HG03571 (cell line): ENCODE measurements around the gene GRIN3A.
"Not testable (repeated sequence)": the region's sequence is repeated elsewhere in the genome, so short reads cannot be mapped to it uniquely, and the experiment has no call there.

Experiments
- ATAC-seq: cut with Tn5 transposase; IDR thresholded peaks from one replicate; pipeline ENCODE4 v1.9.1; 2021; ENCODE audit not compliant: unreplicated experiment

The GRIN3A gene

GRCh38 chr9:101738566-101739183, at the start of gene GRIN3A:
TSS of gene GRIN3A (minus strand) at chr9:101738647. CDS start at chr9:101737979, 668 bp downstream.
- ATAC-seq: no peak

DNA sequence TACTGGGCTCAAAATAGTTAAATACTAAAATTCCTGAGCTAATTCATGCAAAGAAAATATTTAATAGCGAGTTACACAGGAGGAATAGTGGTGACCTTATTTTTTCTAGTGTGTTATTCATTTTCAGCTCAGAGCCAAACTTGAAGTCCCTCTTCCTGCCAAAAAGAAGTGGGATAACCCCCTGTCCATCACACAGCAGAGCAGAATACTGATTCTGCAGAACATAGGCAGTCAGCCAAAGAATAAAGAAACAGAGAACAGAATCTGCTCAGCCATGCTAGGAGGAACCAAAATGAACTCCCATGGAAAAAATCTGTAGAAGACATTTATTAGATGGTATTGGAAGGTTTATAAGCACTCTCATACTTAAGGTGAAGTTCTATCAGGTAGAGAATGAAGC, 49.4 kb upstream of the GRIN3A start:
- ATAC-seq: no peak

DNA sequence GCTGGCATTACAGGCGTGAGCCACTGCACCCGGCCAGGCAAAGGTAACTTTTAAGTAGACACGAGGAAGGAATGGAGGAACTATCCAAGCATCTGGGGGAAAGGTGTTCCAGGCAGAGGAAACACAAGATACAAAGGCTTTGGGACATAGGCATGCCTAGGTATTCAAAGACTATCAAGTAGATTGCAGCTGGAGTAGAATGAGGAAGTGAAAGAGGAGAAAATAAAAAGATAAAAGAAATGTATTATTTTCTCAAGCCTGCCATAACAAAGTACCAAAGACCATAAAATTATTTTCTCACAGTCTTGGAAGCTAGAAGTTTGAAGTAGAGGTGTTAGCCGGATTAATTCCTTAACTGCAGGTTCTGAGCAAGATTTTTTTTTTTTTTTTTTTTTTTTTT, 39.9 kb upstream of the GRIN3A start:
- no peak for ATAC-seq

GRCh38 chr9:101764472-101764871, 26.0 kb upstream of the GRIN3A start:
- ATAC-seq: no peak

- no peak for ATAC-seq
Observed at GRCh38 chr9:101758304-101758930, 20.0 kb upstream of the GRIN3A start.

DNA sequence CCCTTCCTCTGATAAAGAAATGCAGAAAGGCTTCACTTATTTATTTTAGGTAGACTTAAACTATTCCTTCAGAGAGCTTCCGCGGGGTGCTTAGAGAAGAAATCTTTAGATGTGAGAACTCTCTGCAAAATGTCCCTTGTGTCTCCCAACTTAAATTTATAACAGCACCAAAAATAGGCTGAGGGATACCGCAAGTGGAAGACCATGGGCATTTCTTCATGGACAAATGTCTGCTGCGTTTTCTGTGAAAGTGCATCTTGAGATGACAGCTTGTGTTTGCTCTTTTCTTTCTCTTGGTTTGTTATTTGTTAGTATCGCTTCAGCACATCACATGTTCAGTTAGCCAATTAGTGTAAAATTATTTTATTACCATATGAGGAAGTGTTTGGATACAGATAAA, 15.3 kb upstream of the GRIN3A start:
- ATAC-seq: no peak

GRCh38 chr9:101751895-101752294, 13.4 kb upstream of the GRIN3A start:
- ATAC-seq: no peak

DNA sequence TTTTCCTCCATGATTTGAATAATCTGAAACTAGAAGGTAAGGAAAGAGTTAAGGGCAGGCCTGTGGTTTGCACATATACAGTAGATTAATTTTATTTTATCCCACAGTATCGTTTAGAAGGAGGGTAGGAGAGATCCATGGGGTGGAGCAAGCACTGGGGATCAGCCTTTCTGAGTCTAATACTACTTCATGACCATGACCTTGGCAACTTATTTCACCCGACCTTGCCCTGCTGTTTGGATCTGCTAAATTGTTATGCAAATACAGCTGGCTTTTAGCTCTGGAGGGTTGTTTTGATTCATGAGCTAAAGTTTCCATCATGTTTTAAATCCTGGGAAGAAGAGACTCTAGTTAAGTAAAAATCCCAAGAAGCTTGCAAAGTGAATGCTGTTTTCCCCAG, 864 bp upstream of the GRIN3A start:
- no peak for ATAC-seq

DNA sequence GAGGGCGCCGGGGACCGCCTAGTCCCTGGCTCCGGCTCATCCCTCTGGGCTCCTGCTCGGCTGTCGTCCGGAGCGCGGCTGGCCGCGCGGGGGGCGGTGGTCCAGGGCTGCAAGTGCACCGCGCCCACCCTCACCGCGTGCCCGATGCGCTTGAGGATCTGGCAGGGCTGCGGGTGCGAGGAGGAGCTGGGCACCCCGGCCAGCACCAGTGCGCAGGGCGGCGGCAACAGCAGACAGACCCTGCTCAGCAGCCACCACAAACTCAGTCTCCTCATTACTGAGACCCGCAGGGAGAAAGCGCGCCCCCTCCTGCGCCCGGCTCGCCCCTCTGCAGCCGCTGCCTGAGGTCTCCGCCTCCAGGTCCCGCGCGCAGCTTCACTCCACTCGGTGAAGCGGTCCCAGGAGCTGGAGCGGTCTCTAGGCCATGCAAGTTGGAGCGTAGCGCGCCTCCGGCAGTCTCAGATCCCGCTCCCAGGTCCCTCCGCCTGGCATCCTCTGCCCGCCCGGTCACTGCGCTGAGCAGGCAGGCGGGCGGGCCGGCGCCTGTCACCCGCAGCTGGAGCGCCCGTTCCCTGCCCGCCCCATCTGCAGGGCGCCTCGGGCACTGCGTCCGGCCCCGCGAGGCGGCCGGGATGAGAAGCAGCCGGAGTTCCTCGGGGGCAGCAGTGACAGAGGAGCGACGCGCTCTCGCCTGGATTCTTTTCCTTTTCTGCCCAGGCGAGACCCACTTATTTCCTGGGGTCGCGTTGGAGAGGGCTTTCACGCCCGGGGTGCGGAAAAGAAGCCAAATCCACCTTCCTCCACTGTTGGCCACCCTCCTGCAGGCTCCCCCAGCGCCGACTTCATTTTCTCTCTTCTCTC, 512 bp downstream of the GRIN3A start:
- no peak for ATAC-seq

DNA sequence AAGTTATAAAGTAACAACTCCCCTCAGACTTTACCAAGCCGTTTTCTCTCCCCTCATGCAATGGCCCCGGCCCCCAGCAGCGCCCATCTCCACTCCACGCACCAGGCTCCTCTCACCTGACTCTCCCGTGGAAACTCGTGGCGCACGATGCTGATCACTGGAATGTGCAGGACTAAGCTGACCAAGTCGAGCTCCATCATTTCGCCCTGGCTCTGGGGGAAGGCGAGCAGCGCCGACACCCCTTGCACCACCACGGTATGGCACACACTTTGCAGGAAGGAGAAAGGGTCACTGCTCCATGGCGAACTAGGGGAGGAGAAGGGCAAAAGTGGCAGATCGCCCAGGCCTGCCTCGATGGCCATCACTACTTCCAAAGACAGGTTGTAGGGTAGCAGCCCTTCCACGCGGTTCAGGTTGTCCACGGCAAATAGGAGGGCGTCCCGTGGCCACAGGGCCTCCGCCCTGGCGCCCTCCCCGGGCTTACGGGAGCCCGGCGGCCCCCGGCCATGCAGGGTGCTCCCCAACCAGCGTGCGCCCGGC, 1.2 kb downstream of the GRIN3A start:
- ATAC-seq: no peak

GRCh38 chr9:101736717-101737116, 1.7 kb downstream of the GRIN3A start:
- no peak for ATAC-seq

- no peak for ATAC-seq
Observed at GRCh38 chr9:101731429-101731828, 7.0 kb downstream of the GRIN3A start.

- ATAC-seq: peak; percentile 77
Observed at GRCh38 chr9:101727612-101728524, 10.6 kb downstream of the GRIN3A start.

DNA sequence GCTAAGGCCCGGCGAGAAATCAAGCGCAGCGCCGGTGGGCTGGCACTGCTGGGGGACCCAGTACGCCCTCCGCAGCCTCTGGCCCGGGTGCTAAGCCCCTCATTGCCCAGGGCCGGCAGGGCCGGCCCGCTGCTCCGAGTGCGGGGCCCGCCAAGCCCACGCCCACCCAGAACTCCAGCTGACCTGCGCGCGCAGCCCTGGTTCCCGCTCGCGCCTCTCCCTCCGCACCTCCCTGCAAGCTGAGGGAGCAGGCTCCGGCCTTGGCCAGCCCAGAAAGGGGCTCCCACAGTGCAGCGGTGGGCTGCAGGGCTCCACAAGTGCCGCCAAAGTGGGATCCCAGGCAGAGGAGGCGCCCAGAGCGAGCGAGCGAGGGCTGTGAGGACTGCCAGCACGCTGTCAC, 14.2 kb downstream of the GRIN3A start:
- not testable (repeated sequence) for ATAC-seq

DNA sequence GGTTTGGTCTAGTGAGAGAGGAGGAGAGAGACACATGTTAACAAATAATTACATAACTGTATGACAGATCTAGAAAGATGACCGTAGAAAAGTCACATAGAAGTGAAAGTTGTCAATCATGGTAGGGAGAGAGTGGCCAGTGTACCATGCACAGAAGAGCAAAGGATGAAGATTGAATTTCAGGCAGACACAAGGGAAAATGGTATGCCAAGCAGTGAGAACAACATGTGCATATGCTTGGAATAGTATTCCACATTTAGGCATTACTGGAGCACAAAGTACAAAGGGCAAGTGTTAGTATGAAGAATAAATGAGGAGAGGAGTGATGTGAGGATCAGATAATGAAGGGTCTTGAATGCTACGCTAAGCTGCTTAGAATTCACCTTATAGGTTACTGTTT, 20.3 kb downstream of the GRIN3A start:
- no peak for ATAC-seq

- ATAC-seq: no peak
Observed at GRCh38 chr9:101716629-101717028, 21.8 kb downstream of the GRIN3A start.

- peak; percentile 59 for ATAC-seq
Observed at GRCh38 chr9:101711330-101711941, 27.0 kb downstream of the GRIN3A start.

DNA sequence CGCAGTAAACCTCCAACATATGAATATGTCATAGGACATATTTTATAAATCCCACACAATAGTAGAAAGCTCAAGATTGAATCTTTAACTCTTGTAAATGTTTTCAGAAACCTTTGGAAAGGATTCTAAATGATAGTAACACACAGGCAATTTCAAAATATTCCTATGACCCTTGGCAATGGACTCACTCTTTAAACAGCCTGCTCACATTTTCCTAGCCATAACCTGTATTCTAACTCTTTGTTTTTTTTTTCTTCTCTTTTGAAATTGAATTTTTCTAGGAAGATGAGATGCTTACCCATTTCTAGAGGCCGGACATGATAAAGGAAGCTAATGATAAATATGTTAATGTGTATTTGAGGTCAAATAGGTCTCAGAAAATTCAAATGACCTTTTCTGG, 29.6 kb downstream of the GRIN3A start:
- no peak for ATAC-seq

DNA sequence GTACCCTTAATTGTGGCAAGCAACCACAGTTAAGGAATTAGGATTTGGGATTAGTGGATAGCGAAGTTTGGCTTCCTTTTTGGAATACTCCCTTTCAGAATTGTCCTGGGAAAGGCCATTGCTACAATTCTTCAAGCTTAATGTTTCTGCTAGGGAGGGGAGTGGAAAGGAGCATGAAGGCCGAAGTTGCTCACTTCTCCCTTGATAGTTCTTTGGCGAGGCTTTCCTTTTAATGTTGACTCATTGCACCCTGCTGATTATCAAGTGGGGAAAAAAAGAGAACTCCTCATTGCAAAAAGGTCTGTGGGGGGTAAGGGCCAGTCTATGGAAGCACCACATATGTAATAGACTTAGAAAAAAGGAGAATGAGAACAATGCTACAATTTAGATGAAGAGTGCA, 30.7 kb downstream of the GRIN3A start:
- ATAC-seq: no peak

DNA sequence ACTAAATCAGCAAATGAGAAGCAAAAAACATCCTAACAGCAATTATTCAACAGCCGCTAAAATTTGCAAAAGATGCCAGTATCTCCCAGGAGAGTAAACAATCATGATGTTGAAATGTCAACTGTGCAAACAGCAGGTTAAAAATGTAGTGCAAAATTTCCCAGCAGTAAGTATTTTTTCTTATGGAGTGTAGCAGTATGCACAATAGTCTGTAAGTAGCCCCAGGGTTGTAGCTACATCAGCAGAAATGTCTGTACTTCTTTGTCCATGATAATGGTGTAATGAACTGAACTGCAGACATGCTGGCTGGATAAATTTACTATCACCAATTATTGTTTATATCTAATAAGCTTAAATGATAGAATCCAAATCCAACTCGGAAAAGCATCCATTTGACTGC, 31.4 kb downstream of the GRIN3A start:
- no peak for ATAC-seq
